ENCODE results near the gene THSD7A. TPM values are rescaled to one million over a fixed set of nuclear protein-coding genes. Genes with fewer than 3 reads are reported as not detected.
A peak's percentile ranks its signal among the peaks of the same experiment; 100 is the strongest.

Gene THSD7A
- total and polyA plus RNA-seq, 4 donors = 0.15 to 2.7 (median 1.9) TPM

GRCh38 chr7:11593322-11593721 lies 238.7 kb downstream of the THSD7A start:
- Histone ChIP-seq H3K36me3 (ENCODE audit: control insufficient read depth in 4 of 4, insufficient read depth in 3 of 4, low read depth in 1 of 4, low read length in 3 of 4) (no peaks in the 10 kb centered on the region), H3K27me3 (ENCODE audit: control insufficient read depth in 4 of 4, insufficient read depth in 4 of 4, low read length in 3 of 4) (no peaks in the 10 kb centered on the region), H3K9me3 (ENCODE audit: control insufficient read depth in 4 of 4, low read length in 3 of 4) (no peaks in the 10 kb centered on the region), H3K4me3 (ENCODE audit: low read depth in 1 of 3, low read length in 3 of 3) (no peak overlapping the region), H3K4me1 (ENCODE audit: control insufficient read depth in 4 of 4, insufficient read depth in 4 of 4, low read length in 3 of 4) (no peaks in the 10 kb centered on the region), H3K9ac (ENCODE audit: low read depth in 1 of 2, low read length in 2 of 2) (no peak overlapping the region), H3K27ac (ENCODE audit: low read depth in 1 of 2, low read length in 2 of 2) (peak overlapping the region; percentile 25 to 54)
- TF ChIP-seq REST (IDR thresholded peaks at IDR 0.05) (no peak), ZBTB33 (IDR thresholded peaks at IDR 0.05) (no peak), CTCF (IDR thresholded peaks at IDR 0.05; ENCODE audit: low read depth, low read length, missing input control) (no peak), HNF4A (conservative IDR thresholded peaks at IDR 0.05) (peak; percentile 50 to 56), YY1 (IDR thresholded peaks at IDR 0.05) (no peak), JUND (IDR thresholded peaks at IDR 0.05) (no peak), SP1 (IDR thresholded peaks at IDR 0.05) (peak; percentile 19), RXRA (IDR thresholded peaks at IDR 0.05) (peak in 1 of 2 donors; percentile 7), RAD21 (IDR thresholded peaks at IDR 0.05) (peak in 1 of 2 donors; percentile 23)
- 47% methylated on average over 5 of the region's 5 CpGs for WGBS
- DNase-seq (ENCODE audit: low spot score) = no peak

- Histone ChIP-seq H3K9me3 (ENCODE audit: control insufficient read depth in 4 of 4, low read length in 3 of 4) (no peaks in the 10 kb centered on the region), H3K9ac (ENCODE audit: low read depth in 1 of 2, low read length in 2 of 2) (no peak overlapping the region), H3K27ac (ENCODE audit: low read depth in 1 of 2, low read length in 2 of 2) (peak overlapping the region in 1 of 2 donors; percentile 54), H3K27me3 (ENCODE audit: control insufficient read depth in 4 of 4, insufficient read depth in 4 of 4, low read length in 3 of 4) (no peaks in the 10 kb centered on the region), H3K4me3 (ENCODE audit: low read depth in 1 of 3, low read length in 3 of 3) (no peak overlapping the region), H3K4me1 (ENCODE audit: control insufficient read depth in 4 of 4, insufficient read depth in 4 of 4, low read length in 3 of 4) (no peaks in the 10 kb centered on the region), H3K36me3 (ENCODE audit: control insufficient read depth in 4 of 4, insufficient read depth in 3 of 4, low read depth in 1 of 4, low read length in 3 of 4) (no peaks in the 10 kb centered on the region)
- no peak for DNase-seq (ENCODE audit: low spot score)
- TF ChIP-seq ZBTB33 (IDR thresholded peaks at IDR 0.05) (no peak), HNF4A (conservative IDR thresholded peaks at IDR 0.05) (no peak), HNF4G (IDR thresholded peaks at IDR 0.05) (no peak), CTCF (IDR thresholded peaks at IDR 0.05; ENCODE audit: low read depth, low read length, missing input control) (no peak), JUND (IDR thresholded peaks at IDR 0.05) (peak in 1 of 2 donors; percentile 34), FOXA2 (IDR thresholded peaks at IDR 0.05) (peak; percentile 60)
- WGBS = 34% methylated on average over 3 of the region's 3 CpGs
These were observed 239.3 kb downstream of the THSD7A start for GRCh38 chr7:11592699-11593098.

Measured in liver (tissue), 9 donors.